MM.1S (cell line): ENCODE results near the gene SMURF2.

Experiments
- DNase-seq: peaks from one replicate; pipeline ENCODE4 v3.0.0-alpha.2; 2015
- H2AFZ ChIP-seq: fragments of 300-600 bp; sonication (generic); 2 replicates; pipeline ENCODE4 v1.6.0; 2016; ENCODE audit warnings: antibody characterized with exemption, low read length
- H3F3A ChIP-seq: fragments of 300-600 bp; sonication (generic); 2 replicates; pipeline ENCODE4 v1.6.1; 2016; ENCODE audit warnings: mild to moderate bottlenecking, antibody characterized with exemption, low read length, moderate library complexity, mixed read lengths; ENCODE audit not compliant: insufficient read depth
- H3K27ac ChIP-seq: fragments of 300-600 bp; sonication (generic); 2 replicates; pipeline ENCODE4 v1.5.1; 2016; ENCODE audit warnings: mild to moderate bottlenecking, low read length
- H3K27me3 ChIP-seq: fragments of 300-600 bp; sonication (generic); replicated peaks from 2 replicates; pipeline ENCODE4 v1.6.0; 2016; ENCODE audit warnings: low read length; ENCODE audit not compliant: insufficient read depth
- H3K36me3 ChIP-seq: fragments of 300-600 bp; sonication (generic); replicated peaks from 2 replicates; pipeline ENCODE4 v1.6.1; 2016; ENCODE audit warnings: mild to moderate bottlenecking, low read length, mixed read lengths; ENCODE audit not compliant: insufficient read depth
- H3K4me1 ChIP-seq: fragments of 300-600 bp; sonication (generic); 2 replicates; pipeline ENCODE4 v1.6.1; 2016; ENCODE audit warnings: low read length, mixed read lengths
- H3K4me2 ChIP-seq: fragments of 300-600 bp; sonication (generic); 2 replicates; pipeline ENCODE4 v1.6.0; 2016; ENCODE audit warnings: low read depth, low read length
- H3K4me3 ChIP-seq: fragments of 300-600 bp; sonication (generic); 2 replicates; pipeline ENCODE4 v1.5.1; 2016; ENCODE audit warnings: low read length, mixed read lengths
- H3K79me2 ChIP-seq: fragments of 300-600 bp; sonication (generic); 2 replicates; pipeline ENCODE4 v1.6.1; 2016; ENCODE audit warnings: mixed run types, low read length, mixed read lengths
- H3K9ac ChIP-seq: fragments of 300-600 bp; sonication (generic); 2 replicates; pipeline ENCODE4 v1.6.1; 2016; ENCODE audit warnings: low read length, mixed read lengths
- H3K9me2 ChIP-seq: fragments of 300-600 bp; sonication (generic); replicated peaks from 2 replicates; pipeline ENCODE4 v1.6.1; 2016; ENCODE audit warnings: mild to moderate bottlenecking, low read length, mixed read lengths; ENCODE audit not compliant: insufficient read depth
- H3K9me3 ChIP-seq: fragments of 300-600 bp; sonication (generic); replicated peaks from 2 replicates; pipeline ENCODE4 v1.6.1; 2016; ENCODE audit warnings: mild to moderate bottlenecking, low read length, mixed read lengths; ENCODE audit not compliant: insufficient read depth
- H4K20me1 ChIP-seq: fragments of 300-600 bp; sonication (generic); 2 replicates; pipeline ENCODE4 v1.6.1; 2016; ENCODE audit warnings: mild to moderate bottlenecking, low read length, moderate library complexity, mixed read lengths; ENCODE audit not compliant: insufficient read depth
- CTCF ChIP-seq: fragments of 300-600 bp; sonication (generic); IDR thresholded peaks from 2 replicates; pipeline ENCODE4 v1.5.1; 2016; ENCODE audit warnings: antibody characterized with exemption, low read length, mixed read lengths
- EZH2 ChIP-seq: fragments of 300-600 bp; sonication (generic); optimal IDR thresholded peaks from 2 replicates; pipeline ENCODE3; 2017; ENCODE audit warnings: low read depth, mild to moderate bottlenecking, antibody characterized with exemption, low read length, mixed read lengths
- EZH2phosphoT487 ChIP-seq: fragments of 300-600 bp; sonication (generic); IDR thresholded peaks from 2 replicates; pipeline ENCODE4 v1.6.1; 2018; ENCODE audit warnings: antibody characterized with exemption, low read length

The SMURF2 gene

GRCh38 chr17:64626827-64627226, 35.3 kb downstream of the SMURF2 start:
- H3K36me3 ChIP-seq: no peaks in the 10 kb centered on the region
- H3K4me3 ChIP-seq: no peak overlapping the region
- no peaks in the 10 kb centered on the region for H3K9me3 ChIP-seq
- H3K27ac ChIP-seq: no peak overlapping the region
- no peaks in the 10 kb centered on the region for H3F3A ChIP-seq
- no peak overlapping the region for H3K9ac ChIP-seq
- no peaks in the 10 kb centered on the region for H3K4me1 ChIP-seq
- peaks cover 60% of the 10 kb centered on the region for H3K79me2 ChIP-seq
- H2AFZ ChIP-seq: no peak overlapping the region
- no peaks in the 10 kb centered on the region; the same call in 1 of the 2 replicates for H4K20me1 ChIP-seq
- H3K27me3 ChIP-seq: no peaks in the 10 kb centered on the region
- no peak overlapping the region for H3K4me2 ChIP-seq
- no peaks in the 10 kb centered on the region for H3K9me2 ChIP-seq
- TF ChIP-seq EZH2phosphoT487 (no peak), CTCF (no peak), EZH2 (no peak)
- DNase-seq: no peak

- H4K20me1 ChIP-seq: no peaks in the 10 kb centered on the region; the same call in 1 of the 2 replicates
- no peaks in the 10 kb centered on the region for H3K4me1 ChIP-seq
- no peak for TF ChIP-seq EZH2phosphoT487
- no peak for TF ChIP-seq EZH2
- no peak for TF ChIP-seq CTCF
- H3K27ac ChIP-seq: no peak overlapping the region
- H3K9me3 ChIP-seq: no peaks in the 10 kb centered on the region
- H3K9me2 ChIP-seq: no peaks in the 10 kb centered on the region
- H3K4me3 ChIP-seq: no peak overlapping the region
- no peak overlapping the region for H3K9ac ChIP-seq
- no peaks in the 10 kb centered on the region for H3K36me3 ChIP-seq
- no peaks in the 10 kb centered on the region for H3F3A ChIP-seq
- no peak overlapping the region for H3K4me2 ChIP-seq
- DNase-seq: no peak
- H3K27me3 ChIP-seq: no peaks in the 10 kb centered on the region
- peaks cover 49% of the 10 kb centered on the region for H3K79me2 ChIP-seq
- no peak overlapping the region for H2AFZ ChIP-seq
Measured at GRCh38 chr17:64625541-64625940, 36.6 kb downstream of the SMURF2 start.

- Histone ChIP-seq H3K9me3 (no peaks in the 10 kb centered on the region), H3K27me3 (no peaks in the 10 kb centered on the region), H3K9ac (no peak overlapping the region), H3K4me3 (no peak overlapping the region), H3K27ac (no peak overlapping the region), H3F3A (no peaks in the 10 kb centered on the region), H2AFZ (no peak overlapping the region), H3K9me2 (no peaks in the 10 kb centered on the region), H3K36me3 (no peaks in the 10 kb centered on the region), H3K4me2 (no peak overlapping the region), H4K20me1 (no peaks in the 10 kb centered on the region; the same call in 1 of the 2 replicates), H3K79me2 (peaks cover 33% of the 10 kb centered on the region), H3K4me1 (no peaks in the 10 kb centered on the region)
- DNase-seq: no peak
- no peak for TF ChIP-seq EZH2
- TF ChIP-seq EZH2phosphoT487: no peak
- no peak for TF ChIP-seq CTCF
Measured at GRCh38 chr17:64622931-64623654, 39.0 kb downstream of the SMURF2 start.
